GM18909 (cell line): ENCODE data around the gene FAM107B.

Experiments
- ATAC-seq: cut with Tn5 transposase; IDR thresholded peaks from one replicate; pipeline ENCODE4 v1.9.1; 2021; ENCODE audit warnings: mild to moderate bottlenecking; ENCODE audit not compliant: unreplicated experiment, poor library complexity

Gene FAM107B

GRCh38 chr10:14549496-14549895 is 225.2 kb downstream of the FAM107B start:
- ATAC-seq, result no peak

- no peak for ATAC-seq
Measured at GRCh38 chr10:14548970-14549369, 225.7 kb downstream of the FAM107B start.

GRCh38 chr10:14548474-14548873 is 226.2 kb downstream of the FAM107B start:
- ATAC-seq, result no peak

GRCh38 chr10:14547816-14548215 is 226.9 kb downstream of the FAM107B start:
- no peak for ATAC-seq

GRCh38 chr10:14545827-14546226 is 228.9 kb downstream of the FAM107B start:
- no peak for ATAC-seq

GRCh38 chr10:14543904-14544210 is 230.8 kb downstream of the FAM107B start:
- ATAC-seq, result no peak

GRCh38 chr10:14543046-14543903 is 231.4 kb downstream of the FAM107B start:
- ATAC-seq, result no peak

- ATAC-seq, result no peak
Measured at GRCh38 chr10:14541379-14541778, 233.3 kb downstream of the FAM107B start.

GRCh38 chr10:14540611-14541010 is 234.1 kb downstream of the FAM107B start:
- no peak for ATAC-seq

GRCh38 chr10:14540062-14540461 is 234.6 kb downstream of the FAM107B start:
- ATAC-seq, result no peak

GRCh38 chr10:14539176-14539575 is 235.5 kb downstream of the FAM107B start:
- ATAC-seq, result no peak

- ATAC-seq, result no peak
Measured at GRCh38 chr10:14536241-14537213, 238.2 kb downstream of the FAM107B start.

- ATAC-seq, result no peak
Measured at GRCh38 chr10:14535457-14536130, 239.1 kb downstream of the FAM107B start.

- ATAC-seq, result no peak
Measured at GRCh38 chr10:14534152-14534551, 240.5 kb downstream of the FAM107B start.

GRCh38 chr10:14533295-14533694 is 241.4 kb downstream of the FAM107B start:
- no peak for ATAC-seq

- no peak for ATAC-seq
Measured at GRCh38 chr10:14532473-14533251, 242.0 kb downstream of the FAM107B start.

- ATAC-seq, result no peak
Measured at GRCh38 chr10:14531974-14532373, 242.7 kb downstream of the FAM107B start.

- no peak for ATAC-seq
Measured at GRCh38 chr10:14530465-14530864, 244.2 kb downstream of the FAM107B start.

- ATAC-seq, result no peak
Measured at GRCh38 chr10:14529351-14529750, 245.3 kb downstream of the FAM107B start.

- no peak for ATAC-seq
Measured at GRCh38 chr10:14528450-14528849, 246.2 kb downstream of the FAM107B start.
